PFSK-1 (cell line): Measurements from ENCODE around the gene KCNK13.

ENCODE experiments used
- FOXP2 ChIP-seq: optimal IDR thresholded peaks from 2 replicates; pipeline ENCODE3; 2011; ENCODE audit warnings: borderline replicate concordance, control low read depth, inconsistent platforms; ENCODE audit not compliant: insufficient read depth; ENCODE audit errors: extremely low read length, extremely low read depth
- POLR2AphosphoS5 ChIP-seq: IDR thresholded peaks from 2 replicates; pipeline ENCODE4 v1.6.1; 2012; ENCODE audit warnings: low read depth, mild to moderate bottlenecking, control low read depth, low read length, moderate library complexity
- REST ChIP-seq, 2 experiments: IDR thresholded peaks; 2 replicates each; pipeline versions ENCODE4 v1.6.1 to v1.8.0; 2011 to 2012; ENCODE audit warnings: low read depth in 2 of 2, low read length in 2 of 2, control low read depth in 1 of 2, inconsistent platforms in 1 of 2, mild to moderate bottlenecking in 1 of 2, moderate library complexity in 1 of 2; ENCODE audit not compliant: insufficient read depth in 1 of 2
- SIN3A ChIP-seq: IDR thresholded peaks from 2 replicates; pipeline ENCODE4 v1.6.1; 2012; ENCODE audit warnings: mild to moderate bottlenecking, low read length, moderate library complexity, borderline replicate concordance; ENCODE audit not compliant: insufficient read depth
- TAF1 ChIP-seq: IDR thresholded peaks from 2 replicates; pipeline ENCODE4 v1.6.1; 2012; ENCODE audit warnings: low read length, control low read depth, borderline replicate concordance; ENCODE audit not compliant: insufficient read depth

Gene KCNK13

GRCh38 chr14:90040411-90040810 is 21.4 kb upstream of the KCNK13 start:
- TF ChIP-seq SIN3A, result no peak
- TF ChIP-seq POLR2AphosphoS5, result no peak
- TF ChIP-seq TAF1, result no peak
- no peak for TF ChIP-seq FOXP2
- no peak for TF ChIP-seq REST (IDR thresholded peaks at IDR 0.05; ENCODE audit: insufficient read depth in 1 of 2, low read depth in 2 of 2, low read length in 2 of 2)

- TF ChIP-seq TAF1 (no peak), SIN3A (no peak), FOXP2 (no peak), POLR2AphosphoS5 (no peak), REST (IDR thresholded peaks at IDR 0.05; ENCODE audit: insufficient read depth in 1 of 2, low read depth in 2 of 2, low read length in 2 of 2) (no peak)
Observed at GRCh38 chr14:90042496-90043252, 19.1 kb upstream of the KCNK13 start.

GRCh38 chr14:90045616-90046015 is 16.2 kb upstream of the KCNK13 start:
- TF ChIP-seq TAF1 (no peak), REST (IDR thresholded peaks at IDR 0.05; ENCODE audit: insufficient read depth in 1 of 2, low read depth in 2 of 2, low read length in 2 of 2) (no peak), POLR2AphosphoS5 (no peak), FOXP2 (no peak), SIN3A (no peak)

GRCh38 chr14:90049390-90049789 is 12.4 kb upstream of the KCNK13 start:
- TF ChIP-seq SIN3A (no peak), FOXP2 (no peak), TAF1 (no peak), REST (IDR thresholded peaks at IDR 0.05; ENCODE audit: insufficient read depth in 1 of 2, low read depth in 2 of 2, low read length in 2 of 2) (no peak), POLR2AphosphoS5 (no peak)

GRCh38 chr14:90050271-90050670 is 11.5 kb upstream of the KCNK13 start:
- no peak for TF ChIP-seq REST (IDR thresholded peaks at IDR 0.05; ENCODE audit: insufficient read depth in 1 of 2, low read depth in 2 of 2, low read length in 2 of 2)
- TF ChIP-seq POLR2AphosphoS5, result no peak
- no peak for TF ChIP-seq FOXP2
- no peak for TF ChIP-seq SIN3A
- TF ChIP-seq TAF1, result no peak
